Measurements from ENCODE around the gene PRRG2. TPM values are rescaled to one million over a fixed set of nuclear protein-coding genes. Genes with fewer than 3 reads are reported as not detected.
A peak's percentile ranks its signal among the peaks of the same experiment; 100 is the strongest.

The PRRG2 gene
- total and polyA plus RNA-seq, 2 of the 13 experiments (the other 11 are each of a cell fraction or from before 2014, with no cell fraction given): 0.66 to 0.82 TPM

DNA sequence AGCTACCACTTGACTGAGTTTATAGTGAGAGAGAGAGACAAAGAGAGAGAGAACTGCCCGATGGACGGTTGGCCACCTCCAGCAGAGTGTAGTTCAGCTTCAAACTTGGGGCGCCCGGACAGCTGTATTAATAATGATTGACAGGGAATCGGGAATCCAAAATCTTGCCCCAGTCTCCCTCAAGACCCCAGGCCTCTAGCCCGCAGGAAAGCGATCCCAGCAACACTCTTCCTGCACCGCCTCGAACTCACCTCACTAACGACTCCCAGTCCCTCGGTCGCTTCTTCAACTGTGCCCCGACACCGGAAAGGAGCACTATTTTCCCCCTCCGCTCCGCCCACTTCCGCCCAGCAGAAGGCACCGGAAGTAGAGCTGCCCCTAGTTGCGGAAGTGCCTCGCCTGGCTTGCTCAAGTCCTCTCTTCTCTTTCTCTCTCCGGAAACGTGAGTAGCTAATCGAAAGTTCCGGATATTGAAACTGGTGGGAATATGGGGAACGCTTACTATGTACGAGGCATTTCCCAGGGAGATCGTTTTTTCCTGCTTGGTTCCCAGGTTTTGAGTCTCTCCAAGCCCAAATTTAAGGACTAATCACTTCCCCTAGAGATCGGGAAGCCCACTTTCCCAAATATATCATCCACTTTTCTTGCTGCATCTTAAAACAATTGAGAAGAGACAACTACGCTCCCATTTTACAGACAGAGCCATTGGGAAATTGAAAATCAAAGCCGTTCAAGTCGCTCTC, 681 bp upstream of the PRRG2 start, which contains the start of gene NOSIP (continued):
- peak; percentile 65; the same call in 1 of the 2 replicates for TF ChIP-seq HBP1 (CRISPR knock-in tag; IDR thresholded peaks at IDR 0.05; ENCODE audit: low read depth)
- TF ChIP-seq POLR2G (IDR thresholded peaks at IDR 0.05; ENCODE audit: low read depth, low read length): peak; percentile 98
- TF ChIP-seq ZNF496 (CRISPR knock-in tag; IDR thresholded peaks at IDR 0.05; ENCODE audit: insufficient replicate concordance): no peak
- peak; percentile 96 for TF ChIP-seq CREM (IDR thresholded peaks at IDR 0.05)
- no peak for TF ChIP-seq CREM (CRISPR knock-in tag; IDR thresholded peaks at IDR 0.05)
- peak; percentile 80 for TF ChIP-seq ASH2L (IDR thresholded peaks at IDR 0.05; ENCODE audit: insufficient read length, low read depth, low read length)
- TF ChIP-seq MYNN (CRISPR knock-in tag; IDR thresholded peaks at IDR 0.05; ENCODE audit: low read depth): 0 out of 2 replicates have a peak, but pooled peaks have one; percentile 45
- TF ChIP-seq MAZ (IDR thresholded peaks at IDR 0.05; ENCODE audit: borderline replicate concordance, low read depth, low read length): peak; percentile 88; the same call in 1 of the 2 replicates
- peak; percentile 59; the same call in 1 of the 2 replicates for TF ChIP-seq MAZ (CRISPR knock-in tag; IDR thresholded peaks at IDR 0.05; ENCODE audit: low read depth)
- no peak for TF ChIP-seq BCL3 (CRISPR knock-in tag; IDR thresholded peaks at IDR 0.05)
- TF ChIP-seq KDM1A (CRISPR knock-in tag; IDR thresholded peaks at IDR 0.05): 0 out of 2 replicates have a peak, but pooled peaks have one; percentile 7
- no peak for TF ChIP-seq ZNF543 (CRISPR knock-in tag; IDR thresholded peaks at IDR 0.05)
- no peak for TF ChIP-seq MAFK (conservative IDR thresholded peaks at IDR 0.05 in 1 of 2, IDR thresholded peaks at IDR 0.05 in 1 of 2; ENCODE audit: low read length in 2 of 2)
- 0 out of 2 replicates have a peak, but pooled peaks have one; percentile 71 for TF ChIP-seq MIER2 (CRISPR knock-in tag; IDR thresholded peaks at IDR 0.05)
- TF ChIP-seq, protein P1, sequence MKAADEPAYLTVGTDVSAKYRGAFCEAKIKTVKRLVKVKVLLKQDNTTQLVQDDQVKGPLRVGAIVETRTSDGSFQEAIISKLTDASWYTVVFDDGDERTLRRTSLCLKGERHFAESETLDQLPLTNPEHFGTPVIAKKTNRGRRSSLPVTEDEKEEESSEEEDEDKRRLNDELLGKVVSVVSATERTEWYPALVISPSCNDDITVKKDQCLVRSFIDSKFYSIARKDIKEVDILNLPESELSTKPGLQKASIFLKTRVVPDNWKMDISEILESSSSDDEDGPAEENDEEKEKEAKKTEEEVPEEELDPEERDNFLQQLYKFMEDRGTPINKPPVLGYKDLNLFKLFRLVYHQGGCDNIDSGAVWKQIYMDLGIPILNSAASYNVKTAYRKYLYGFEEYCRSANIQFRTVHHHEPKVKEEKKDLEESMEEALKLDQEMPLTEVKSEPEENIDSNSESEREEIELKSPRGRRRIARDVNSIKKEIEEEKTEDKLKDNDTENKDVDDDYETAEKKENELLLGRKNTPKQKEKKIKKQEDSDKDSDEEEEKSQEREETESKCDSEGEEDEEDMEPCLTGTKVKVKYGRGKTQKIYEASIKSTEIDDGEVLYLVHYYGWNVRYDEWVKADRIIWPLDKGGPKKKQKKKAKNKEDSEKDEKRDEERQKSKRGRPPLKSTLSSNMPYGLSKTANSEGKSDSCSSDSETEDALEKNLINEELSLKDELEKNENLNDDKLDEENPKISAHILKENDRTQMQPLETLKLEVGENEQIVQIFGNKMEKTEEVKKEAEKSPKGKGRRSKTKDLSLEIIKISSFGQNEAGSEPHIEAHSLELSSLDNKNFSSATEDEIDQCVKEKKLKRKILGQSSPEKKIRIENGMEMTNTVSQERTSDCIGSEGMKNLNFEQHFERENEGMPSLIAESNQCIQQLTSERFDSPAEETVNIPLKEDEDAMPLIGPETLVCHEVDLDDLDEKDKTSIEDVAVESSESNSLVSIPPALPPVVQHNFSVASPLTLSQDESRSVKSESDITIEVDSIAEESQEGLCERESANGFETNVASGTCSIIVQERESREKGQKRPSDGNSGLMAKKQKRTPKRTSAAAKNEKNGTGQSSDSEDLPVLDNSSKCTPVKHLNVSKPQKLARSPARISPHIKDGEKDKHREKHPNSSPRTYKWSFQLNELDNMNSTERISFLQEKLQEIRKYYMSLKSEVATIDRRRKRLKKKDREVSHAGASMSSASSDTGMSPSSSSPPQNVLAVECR (CRISPR knock-in tag; IDR thresholded peaks at IDR 0.05; ENCODE audit: borderline replicate concordance): peak; percentile 86
- TF ChIP-seq, protein P2, sequence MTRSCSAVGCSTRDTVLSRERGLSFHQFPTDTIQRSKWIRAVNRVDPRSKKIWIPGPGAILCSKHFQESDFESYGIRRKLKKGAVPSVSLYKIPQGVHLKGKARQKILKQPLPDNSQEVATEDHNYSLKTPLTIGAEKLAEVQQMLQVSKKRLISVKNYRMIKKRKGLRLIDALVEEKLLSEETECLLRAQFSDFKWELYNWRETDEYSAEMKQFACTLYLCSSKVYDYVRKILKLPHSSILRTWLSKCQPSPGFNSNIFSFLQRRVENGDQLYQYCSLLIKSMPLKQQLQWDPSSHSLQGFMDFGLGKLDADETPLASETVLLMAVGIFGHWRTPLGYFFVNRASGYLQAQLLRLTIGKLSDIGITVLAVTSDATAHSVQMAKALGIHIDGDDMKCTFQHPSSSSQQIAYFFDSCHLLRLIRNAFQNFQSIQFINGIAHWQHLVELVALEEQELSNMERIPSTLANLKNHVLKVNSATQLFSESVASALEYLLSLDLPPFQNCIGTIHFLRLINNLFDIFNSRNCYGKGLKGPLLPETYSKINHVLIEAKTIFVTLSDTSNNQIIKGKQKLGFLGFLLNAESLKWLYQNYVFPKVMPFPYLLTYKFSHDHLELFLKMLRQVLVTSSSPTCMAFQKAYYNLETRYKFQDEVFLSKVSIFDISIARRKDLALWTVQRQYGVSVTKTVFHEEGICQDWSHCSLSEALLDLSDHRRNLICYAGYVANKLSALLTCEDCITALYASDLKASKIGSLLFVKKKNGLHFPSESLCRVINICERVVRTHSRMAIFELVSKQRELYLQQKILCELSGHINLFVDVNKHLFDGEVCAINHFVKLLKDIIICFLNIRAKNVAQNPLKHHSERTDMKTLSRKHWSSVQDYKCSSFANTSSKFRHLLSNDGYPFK (CRISPR knock-in tag; IDR thresholded peaks at IDR 0.05; ENCODE audit: borderline replicate concordance): peak; percentile 68; the same call in 1 of the 2 replicates
- no peak for TF ChIP-seq ZNF562 (CRISPR knock-in tag; IDR thresholded peaks at IDR 0.05; ENCODE audit: borderline replicate concordance)
- TF ChIP-seq SALL1 (CRISPR knock-in tag; IDR thresholded peaks at IDR 0.05): peak; percentile 78

Measured in HepG2 (cell line).